ENCODE measurements around the gene DNAI2.

Gene DNAI2

DNA sequence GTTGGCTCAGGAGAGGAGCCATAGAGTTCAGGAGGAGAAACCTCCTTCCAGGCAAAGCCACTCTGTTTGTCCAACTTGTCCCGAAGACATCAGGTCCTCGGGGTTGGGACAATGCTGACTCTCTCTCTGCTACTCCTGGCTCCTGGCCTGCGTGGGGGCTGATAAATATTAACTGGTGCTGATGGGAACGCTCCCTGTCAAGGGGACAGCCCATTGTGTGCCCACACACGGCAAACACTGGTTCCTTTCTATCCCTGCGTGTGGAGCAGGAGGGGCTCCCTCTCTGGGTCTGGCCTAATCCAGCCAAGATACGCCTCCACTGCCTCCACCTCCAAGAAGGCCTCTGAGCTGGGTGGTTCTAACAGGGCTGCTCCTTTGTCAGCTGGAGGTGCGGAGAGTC is 56.4 kb downstream of the DNAI2 start:
- no peaks in the 10 kb centered on the region for H3K4me1 ChIP-seq (ENCODE audit: low read depth, poor library complexity, severe bottlenecking)
- no peak overlapping the region for H3K4me2 ChIP-seq
- no peak overlapping the region for H3K4me3 ChIP-seq (IDR thresholded peaks at IDR 0.05; ENCODE audit: insufficient read depth, low read depth, low read length)
- H3K27ac ChIP-seq: no peak overlapping the region
- no peak overlapping the region for H3K9ac ChIP-seq
- H3K79me2 ChIP-seq (ENCODE audit: insufficient read depth, low read depth): no peaks in the 10 kb centered on the region
- H3K36me3 ChIP-seq (ENCODE audit: insufficient read depth): no peaks in the 10 kb centered on the region
- H3K27me3 ChIP-seq (ENCODE audit: insufficient read depth, low read depth): peaks cover 52% of the 10 kb centered on the region
- no peak for TF ChIP-seq CTCF (conservative IDR thresholded peaks at IDR 0.05; ENCODE audit: low read depth, low read length)
- H2AFZ ChIP-seq (ENCODE audit: low read depth): no peak overlapping the region
- H4K20me1 ChIP-seq (ENCODE audit: insufficient read depth): no peaks in the 10 kb centered on the region

DNA sequence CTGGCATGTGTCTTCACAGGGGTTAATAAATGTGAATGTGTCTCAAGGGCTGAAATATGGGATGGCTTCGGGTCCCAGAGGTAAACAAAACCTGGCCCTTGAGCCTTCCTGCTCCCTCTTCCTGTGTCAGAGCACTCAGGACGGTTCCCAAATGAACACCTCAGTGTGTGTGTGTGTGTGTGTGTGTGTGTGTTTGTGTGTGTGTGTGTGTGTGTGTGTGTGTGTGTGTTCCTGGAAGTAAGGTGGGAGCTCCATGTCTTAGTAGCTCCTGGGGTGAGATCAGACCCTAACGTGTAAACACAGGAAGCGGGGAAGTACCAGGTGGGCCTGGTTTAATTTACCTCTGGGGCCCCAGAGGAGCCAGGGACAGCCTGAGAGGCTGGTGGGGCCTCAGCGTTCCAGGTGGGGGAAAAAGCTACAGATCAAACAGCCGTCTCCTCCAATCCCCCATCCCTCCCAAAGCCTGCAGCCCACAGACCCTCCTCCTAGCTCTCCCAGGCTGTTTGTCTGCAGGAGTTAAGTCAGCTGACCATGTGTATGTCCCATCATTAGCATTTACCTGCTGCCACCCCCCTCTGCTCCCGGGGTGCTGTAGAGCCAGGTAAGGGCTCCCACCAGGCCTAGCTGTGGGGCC is 58.1 kb downstream of the DNAI2 start:
- Histone ChIP-seq H4K20me1 (ENCODE audit: insufficient read depth) (no peaks in the 10 kb centered on the region), H3K27me3 (ENCODE audit: insufficient read depth, low read depth) (peaks cover 54% of the 10 kb centered on the region), H3K27ac (no peak overlapping the region), H3K4me2 (no peak overlapping the region), H3K79me2 (ENCODE audit: insufficient read depth, low read depth) (no peaks in the 10 kb centered on the region), H3K9ac (no peak overlapping the region), H3K36me3 (ENCODE audit: insufficient read depth) (no peaks in the 10 kb centered on the region), H3K4me1 (ENCODE audit: low read depth, poor library complexity, severe bottlenecking) (no peaks in the 10 kb centered on the region), H2AFZ (ENCODE audit: low read depth) (no peak overlapping the region), H3K4me3 (IDR thresholded peaks at IDR 0.05; ENCODE audit: insufficient read depth, low read depth, low read length) (no peak overlapping the region)
- no peak for TF ChIP-seq CTCF (conservative IDR thresholded peaks at IDR 0.05; ENCODE audit: low read depth, low read length)

DNA sequence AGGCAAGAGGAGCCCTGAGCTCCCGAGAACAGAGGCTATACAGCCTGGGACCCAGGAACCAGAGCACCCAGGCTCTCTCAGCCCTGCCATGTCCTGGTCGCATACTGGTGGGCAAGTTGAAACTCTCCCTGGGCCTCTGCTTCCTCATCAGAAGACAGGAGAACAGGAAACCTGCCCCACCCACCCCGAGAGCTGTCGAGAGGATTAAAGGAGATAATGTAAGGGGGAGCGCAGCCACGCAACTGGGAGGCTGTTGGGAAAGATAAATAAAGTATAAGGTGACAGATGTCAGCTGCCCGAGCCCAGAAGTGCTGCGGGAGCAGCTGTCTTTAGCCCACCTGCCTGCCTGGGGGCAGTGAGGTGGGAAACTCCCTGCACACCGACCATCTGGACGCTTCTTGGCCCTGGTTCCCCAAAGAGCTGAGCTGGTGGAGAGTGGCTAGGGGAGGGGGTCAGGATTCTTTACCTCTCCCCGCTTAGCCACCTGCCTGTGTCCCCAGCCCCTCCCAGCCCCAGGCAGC is 58.8 kb downstream of the DNAI2 start:
- peaks cover 49% of the 10 kb centered on the region for H3K27me3 ChIP-seq (ENCODE audit: insufficient read depth, low read depth)
- H3K4me1 ChIP-seq (ENCODE audit: low read depth, poor library complexity, severe bottlenecking): no peaks in the 10 kb centered on the region
- no peak overlapping the region for H3K9ac ChIP-seq

GRCh38 chr17:74334393-74335039 is 60.5 kb downstream of the DNAI2 start:
- TF ChIP-seq CTCF (conservative IDR thresholded peaks at IDR 0.05; ENCODE audit: low read depth, low read length): no peak
- H3K27me3 ChIP-seq (ENCODE audit: insufficient read depth, low read depth): peaks cover 60% of the 10 kb centered on the region
- no peak overlapping the region for H3K4me2 ChIP-seq

More for the DNA sequence above, 58.8 kb downstream of the DNAI2 start:
- H3K36me3 ChIP-seq (ENCODE audit: insufficient read depth): no peaks in the 10 kb centered on the region
- no peak overlapping the region for H3K27ac ChIP-seq
- H3K79me2 ChIP-seq (ENCODE audit: insufficient read depth, low read depth): no peaks in the 10 kb centered on the region
- H3K4me3 ChIP-seq (IDR thresholded peaks at IDR 0.05; ENCODE audit: insufficient read depth, low read depth, low read length): no peak overlapping the region
- TF ChIP-seq CTCF (conservative IDR thresholded peaks at IDR 0.05; ENCODE audit: low read depth, low read length): no peak
- H3K4me2 ChIP-seq: no peak overlapping the region
- no peak overlapping the region for H2AFZ ChIP-seq (ENCODE audit: low read depth)
- no peaks in the 10 kb centered on the region for H4K20me1 ChIP-seq (ENCODE audit: insufficient read depth)

More at GRCh38 chr17:74334393-74335039, 60.5 kb downstream of the DNAI2 start:
- no peak overlapping the region for H3K9ac ChIP-seq
- no peak overlapping the region for H3K27ac ChIP-seq
- no peak overlapping the region for H3K4me3 ChIP-seq (IDR thresholded peaks at IDR 0.05; ENCODE audit: insufficient read depth, low read depth, low read length)
- no peaks in the 10 kb centered on the region for H3K36me3 ChIP-seq (ENCODE audit: insufficient read depth)
- no peaks in the 10 kb centered on the region for H3K79me2 ChIP-seq (ENCODE audit: insufficient read depth, low read depth)
- H2AFZ ChIP-seq (ENCODE audit: low read depth): no peak overlapping the region
- no peaks in the 10 kb centered on the region for H4K20me1 ChIP-seq (ENCODE audit: insufficient read depth)
- no peaks in the 10 kb centered on the region for H3K4me1 ChIP-seq (ENCODE audit: low read depth, poor library complexity, severe bottlenecking)
